Left colon (tissue), 2 donors: ENCODE measurements around the gene HIVEP2. TPM values are rescaled to one million over a fixed set of nuclear protein-coding genes. Genes with fewer than 3 reads are reported as not detected.

Experiments used
- ATAC-seq: fragments of 200-7000 bp; cut with Tn5 transposase; one replicate; pipeline ENCODE4 v1.9.1; 2020; ENCODE audit warnings: mild to moderate bottlenecking, moderate library complexity
- DNase-seq, 2 donors: peaks; one replicate each; pipeline ENCODE4 v3.0.0-alpha.2; 2020
- intact Hi-C, 2 donors: fragments of 100-400 bp; cut with DNase I in 1 of 2; cut with micrococcal nuclease in 1 of 2; formaldehyde crosslinking; loops; one replicate each; pipeline versions ENCODE4 v1.11.2 to v1.14.0; 2022; cut with DNase I, micrococcal nuclease
- total RNA-seq, 2 donors: library from RNA; stranded (reverse); fragmentation: NEBNext Ultra II Directional; extraction: Animal tissue kit (Norgen Biotek cat#: 25700); gene quantifications; one replicate each; pipeline ENCODE4 v1.2.1, GENCODE V29; 2021
- donor health status: DM: no; HTN: no; CAD: no.
- donor health status: DM: yes; HTN: yes; CAD: no.

HIVEP2 gene
- total RNA-seq, 2 donors from 2014 or later = 9.2 to 10.1 TPM

- intact Hi-C loops = loop anchor here in 1 of 2 donors (10.0 kb wide), 1 partner anchor 186 kb away; no protein-coding TSS in a partner anchor
- no peak for ATAC-seq
- DNase-seq = no peak
These were observed 63.7 kb downstream of the HIVEP2 start for GRCh38 chr6:142881290-142881689.

- DNase-seq = no peak
- intact Hi-C loops = loop anchor here in 1 of 2 donors (10.0 kb wide), 1 partner anchor 185 kb away; no protein-coding TSS in a partner anchor
- ATAC-seq = no peak
These were observed 64.8 kb downstream of the HIVEP2 start for GRCh38 chr6:142880201-142880600.

GRCh38 chr6:142879527-142879926 lies 65.4 kb downstream of the HIVEP2 start:
- ATAC-seq = no peak
- DNase-seq = no peak
- intact Hi-C loops = no loop called here

GRCh38 chr6:142879076-142879475 lies 65.9 kb downstream of the HIVEP2 start:
- no peak for ATAC-seq
- no peak for DNase-seq
- intact Hi-C loops = no loop called here

GRCh38 chr6:142878407-142878806 lies 66.6 kb downstream of the HIVEP2 start:
- no peak for DNase-seq
- ATAC-seq = no peak
- intact Hi-C loops = no loop called here

- intact Hi-C loops = no loop called here
- ATAC-seq (peak; percentile 54), DNase-seq (no peak)
These were observed 70.3 kb downstream of the HIVEP2 start for GRCh38 chr6:142874676-142875075.

GRCh38 chr6:142872376-142872775 lies 72.6 kb downstream of the HIVEP2 start:
- peak; percentile 81 for ATAC-seq
- intact Hi-C loops = no loop called here
- peak; percentile 29 to 56 for DNase-seq

DNA sequence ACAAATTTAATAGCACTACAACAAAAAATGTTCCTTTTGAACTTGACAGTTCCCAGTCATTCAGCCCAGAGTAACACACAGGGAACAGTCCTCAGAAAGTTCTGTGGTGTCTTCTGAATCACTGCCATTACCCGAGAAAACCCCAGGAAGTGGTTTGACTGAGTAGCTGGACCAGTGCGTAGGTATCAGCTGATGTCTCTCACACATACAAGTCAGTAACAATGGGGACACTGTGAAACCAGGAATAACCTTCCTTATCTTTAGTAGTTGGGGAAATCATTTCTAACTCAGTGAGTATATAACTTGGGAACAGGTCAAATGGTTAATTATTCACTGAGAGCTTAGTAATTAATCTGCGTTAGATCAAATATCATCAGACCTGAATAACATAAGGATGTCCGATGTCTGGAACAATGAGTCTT lies 73.1 kb downstream of the HIVEP2 start:
- intact Hi-C loops = no loop called here
- peak; percentile 90 for ATAC-seq
- peak; percentile 30 to 61 for DNase-seq

DNA sequence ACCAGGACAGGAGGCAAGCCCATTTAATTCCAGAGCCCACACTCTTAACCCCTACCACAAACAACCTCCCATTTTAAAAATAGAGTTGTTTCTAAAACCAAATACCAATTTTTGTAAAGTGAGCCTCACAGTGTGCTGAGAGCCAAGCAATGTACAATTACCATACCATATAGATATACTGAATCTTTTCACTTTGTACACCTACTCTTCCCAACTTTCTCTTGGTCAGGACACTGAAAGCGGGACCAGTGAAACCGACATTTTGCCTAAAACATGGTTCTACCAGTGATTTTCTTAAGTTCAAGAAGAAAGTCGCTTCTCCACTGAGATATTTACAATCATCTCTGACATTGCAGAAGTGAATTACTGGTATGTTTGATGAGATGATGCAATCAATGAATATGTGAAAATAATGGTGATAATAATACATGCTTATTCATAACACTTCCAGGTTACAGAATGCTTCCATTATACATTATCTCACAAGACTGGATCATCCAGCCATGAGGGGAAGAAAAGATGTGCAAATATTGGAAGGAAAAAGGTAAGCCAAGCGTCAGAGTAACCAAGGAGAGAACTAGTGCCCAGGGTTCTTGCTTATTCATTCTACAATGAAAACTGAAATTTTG lies 74.1 kb downstream of the HIVEP2 start:
- DNase-seq (no peak), ATAC-seq (no peak)
- intact Hi-C loops = no loop called here

- ATAC-seq = no peak
- intact Hi-C loops = no loop called here
These were observed 76.1 kb downstream of the HIVEP2 start for GRCh38 chr6:142868917-142869316.

GRCh38 chr6:142867988-142868812 lies 76.8 kb downstream of the HIVEP2 start:
- ATAC-seq (no peak), DNase-seq (no peak)
- intact Hi-C loops = no loop called here

More at GRCh38 chr6:142868917-142869316, 76.1 kb downstream of the HIVEP2 start:
- no peak for DNase-seq

DNA sequence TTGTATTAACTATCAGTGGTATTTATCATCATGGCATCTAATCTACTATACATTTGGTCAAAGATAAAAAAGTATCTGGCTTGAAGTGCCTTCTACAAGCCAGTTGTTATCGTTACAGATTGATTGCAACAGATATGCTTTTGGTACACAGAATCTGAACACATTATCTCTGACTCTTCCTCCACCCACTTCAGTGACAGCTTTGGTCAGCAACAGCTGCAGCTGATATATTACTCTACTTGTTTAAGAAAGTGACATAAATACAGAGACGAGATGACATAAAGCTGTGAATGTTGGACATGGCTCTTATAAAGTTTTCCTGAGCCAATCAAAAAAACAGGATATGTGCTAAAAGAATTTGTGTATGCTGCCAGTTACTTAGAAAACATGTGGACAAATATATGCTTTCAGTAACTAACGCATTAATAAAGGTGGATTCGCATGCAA lies 77.6 kb downstream of the HIVEP2 start:
- no peak for DNase-seq
- intact Hi-C loops = no loop called here
- ATAC-seq = no peak

GRCh38 chr6:142863981-142864380 lies 81.0 kb downstream of the HIVEP2 start:
- no peak for DNase-seq
- ATAC-seq = no peak
- intact Hi-C loops = no loop called here

DNA sequence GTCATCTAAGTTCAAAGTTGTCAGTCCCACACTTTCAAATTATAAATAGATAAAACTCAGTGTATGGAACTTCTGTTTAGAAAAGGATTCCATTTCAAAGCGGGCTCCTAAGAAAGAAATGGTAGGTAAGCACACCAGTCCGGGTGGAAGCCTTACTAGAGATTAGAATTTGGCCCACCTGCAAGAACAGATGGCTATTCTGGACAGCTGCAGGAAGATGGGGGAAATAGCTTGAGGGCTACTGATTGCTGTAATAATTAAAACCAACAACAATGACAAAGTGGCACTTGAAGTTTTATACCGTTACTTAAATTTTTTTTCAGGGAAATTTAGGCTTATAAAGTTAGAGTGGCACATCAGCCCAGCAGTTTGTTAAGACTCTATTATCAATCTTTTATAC lies 83.3 kb downstream of the HIVEP2 start:
- DNase-seq = no peak
- ATAC-seq = no peak
- intact Hi-C loops = no loop called here

GRCh38 chr6:142860498-142860897 lies 84.5 kb downstream of the HIVEP2 start:
- intact Hi-C loops = no loop called here

GRCh38 chr6:142857796-142858555 lies 87.0 kb downstream of the HIVEP2 start:
- peak in 1 of 2 donors; percentile 24 for DNase-seq
- ATAC-seq = no peak
- intact Hi-C loops = no loop called here

More at GRCh38 chr6:142860498-142860897, 84.5 kb downstream of the HIVEP2 start:
- DNase-seq (no peak), ATAC-seq (no peak)

- intact Hi-C loops = no loop called here
- DNase-seq (no peak), ATAC-seq (no peak)
These were observed 87.7 kb downstream of the HIVEP2 start for GRCh38 chr6:142857233-142857761.

DNA sequence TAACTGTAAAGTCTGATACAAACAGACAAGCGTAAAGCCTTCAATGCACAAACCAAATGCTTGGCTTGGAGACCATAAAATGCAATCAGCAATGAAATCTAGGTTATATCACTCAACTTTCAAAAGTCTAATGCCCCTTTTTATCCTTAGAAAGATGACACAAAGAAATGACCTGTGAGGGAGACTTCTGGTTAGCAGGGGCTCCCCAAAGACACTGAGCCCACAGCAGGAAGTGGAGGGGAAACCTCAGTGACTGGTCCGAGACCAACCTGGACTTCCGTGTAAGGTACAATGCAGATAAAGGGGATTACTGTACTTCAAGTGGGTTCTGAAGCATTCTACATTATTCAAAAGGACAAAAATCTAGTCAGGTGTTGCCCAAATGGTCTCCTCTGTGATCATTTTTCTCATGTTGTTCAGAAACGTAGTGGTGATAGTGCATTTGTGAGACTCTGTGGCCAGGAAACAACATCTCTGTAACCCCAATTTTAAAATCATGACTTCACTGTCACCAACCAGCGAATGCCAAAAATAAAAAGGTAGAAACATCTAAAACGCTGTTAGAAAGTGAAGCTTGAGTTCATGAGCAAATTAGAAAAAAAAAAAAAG lies 88.2 kb downstream of the HIVEP2 start:
- no peak for DNase-seq
- ATAC-seq = no peak
- intact Hi-C loops = no loop called here
